PC-3 (cell line): ENCODE measurements around the gene DHX58. TPM values are rescaled to one million over a fixed set of nuclear protein-coding genes. Genes with fewer than 3 reads are reported as not detected.
"Not testable (repeated sequence)": the region's sequence is repeated elsewhere in the genome, so short reads cannot be mapped to it uniquely, and the experiment has no call there.

Source experiments
- ATAC-seq: fragments of 200-7000 bp; cut with Tn5 transposase; 2 replicates; pipeline ENCODE4 v1.9.1; 2020; ENCODE audit warnings: mild to moderate bottlenecking, moderate library complexity
- BruUV-seq: library from RNA; stranded (reverse); fragments of 400-500 nt; replicated peaks from 2 replicates; lab custom pipeline; 2021; lab: Mats Ljungman, UMichigan
- CTCF ChIA-PET: fragments of 300-600 bp; sonication (Branson Sonifier 250); formaldehyde crosslinking; loops from one replicate; lab custom pipeline; 2022; ENCODE audit warnings: antibody characterized with exemption; lab: Charles Lee
- POLR2A ChIA-PET: fragments of 300-600 bp; sonication (Branson Sonifier 250); formaldehyde crosslinking; loops from one replicate; lab custom pipeline; 2022; ENCODE audit warnings: antibody characterized with exemption; ENCODE audit not compliant: unreplicated experiment; lab: Charles Lee
- DNase-seq: peaks from one replicate; pipeline ENCODE4 v3.0.0-alpha.2; 2015
- H2AFZ ChIP-seq: fragments of 300-600 bp; sonication (generic); 2 replicates; pipeline ENCODE4 v1.6.0; 2016; ENCODE audit warnings: antibody characterized with exemption, low read length
- H3F3A ChIP-seq: fragments of 300-600 bp; sonication (generic); one replicate; pipeline ENCODE4 v1.6.0; 2017; ENCODE audit warnings: antibody characterized with exemption, low read length, control low read depth, mild to moderate bottlenecking; ENCODE audit not compliant: unreplicated experiment
- H3K27ac ChIP-seq: fragments of 300-600 bp; sonication (generic); 2 replicates; pipeline ENCODE4 v1.5.1; 2016; ENCODE audit warnings: mild to moderate bottlenecking, low read length
- H3K27me3 ChIP-seq: fragments of 300-600 bp; sonication (generic); 2 replicates; pipeline ENCODE4 v1.6.1; 2016; ENCODE audit warnings: low read length, mixed read lengths
- H3K36me3 ChIP-seq: fragments of 300-600 bp; sonication (generic); 2 replicates; pipeline ENCODE4 v1.6.1; 2016; ENCODE audit warnings: low read depth, mixed run types, low read length, mixed read lengths
- H3K4me1 ChIP-seq: fragments of 300-600 bp; sonication (generic); 2 replicates; pipeline ENCODE4 v1.5.1; 2016; ENCODE audit warnings: low read length; ENCODE audit not compliant: insufficient read depth
- H3K4me2 ChIP-seq: fragments of 300-600 bp; sonication (generic); 2 replicates; pipeline ENCODE4 v1.6.0; 2016; ENCODE audit warnings: low read length
- H3K4me3 ChIP-seq: fragments of 300-600 bp; sonication (generic); 2 replicates; pipeline ENCODE4 v1.5.1; 2016; ENCODE audit warnings: mild to moderate bottlenecking, low read length, mixed read lengths
- H3K79me2 ChIP-seq: fragments of 300-600 bp; sonication (generic); 2 replicates; pipeline ENCODE4 v1.6.1; 2017; ENCODE audit warnings: low read length, mixed read lengths
- H3K9ac ChIP-seq: fragments of 300-600 bp; sonication (generic); 2 replicates; pipeline ENCODE4 v1.6.0; 2016; ENCODE audit warnings: mild to moderate bottlenecking, low read length
- H3K9me2 ChIP-seq: fragments of 300-600 bp; sonication (generic); replicated peaks from 2 replicates; pipeline ENCODE4 v1.6.1; 2016; ENCODE audit warnings: mixed run types, low read length, mixed read lengths
- H3K9me3 ChIP-seq: fragments of 300-600 bp; sonication (generic); 2 replicates; pipeline ENCODE4 v1.6.1; 2016; ENCODE audit warnings: low read length, mixed read lengths
- H4K20me1 ChIP-seq: fragments of 300-600 bp; sonication (generic); 2 replicates; pipeline ENCODE4 v1.6.1; 2016; ENCODE audit warnings: low read length, mixed read lengths
- EZH2 ChIP-seq: fragments of 300-600 bp; sonication (generic); IDR thresholded peaks from one replicate; pipeline ENCODE4 v1.6.1; 2017; ENCODE audit warnings: antibody characterized with exemption, mild to moderate bottlenecking, low read length; ENCODE audit not compliant: unreplicated experiment
- EZH2phosphoT487 ChIP-seq: fragments of 300-600 bp; sonication (generic); IDR thresholded peaks from 2 replicates; pipeline ENCODE4 v1.6.1; 2018; ENCODE audit warnings: mild to moderate bottlenecking, antibody characterized with exemption, low read length, borderline replicate concordance
- intact Hi-C: fragments of 100-400 bp; cut with micrococcal nuclease; formaldehyde crosslinking; loops from 2 replicates; pipeline ENCODE4 v1.9.0; 2023
- total RNA-seq: library from RNA; depleted of rRNA; stranded (reverse); fragments of >200 nt; gene quantifications from 2 replicates; pipeline ENCODE4 v1.2.3, GENCODE V29; 2014
- TF ChIP-seq, protein P1 (sequence below): fragments of 300-600 bp; sonication (generic); conservative IDR thresholded peaks from 2 replicates; pipeline ENCODE4 v1.5.1; 2017; ENCODE audit warnings: antibody characterized with exemption, low read depth, mild to moderate bottlenecking, low read length

DHX58 gene
- total RNA-seq, 1 experiment from 2014 or later = not detected

DNA sequence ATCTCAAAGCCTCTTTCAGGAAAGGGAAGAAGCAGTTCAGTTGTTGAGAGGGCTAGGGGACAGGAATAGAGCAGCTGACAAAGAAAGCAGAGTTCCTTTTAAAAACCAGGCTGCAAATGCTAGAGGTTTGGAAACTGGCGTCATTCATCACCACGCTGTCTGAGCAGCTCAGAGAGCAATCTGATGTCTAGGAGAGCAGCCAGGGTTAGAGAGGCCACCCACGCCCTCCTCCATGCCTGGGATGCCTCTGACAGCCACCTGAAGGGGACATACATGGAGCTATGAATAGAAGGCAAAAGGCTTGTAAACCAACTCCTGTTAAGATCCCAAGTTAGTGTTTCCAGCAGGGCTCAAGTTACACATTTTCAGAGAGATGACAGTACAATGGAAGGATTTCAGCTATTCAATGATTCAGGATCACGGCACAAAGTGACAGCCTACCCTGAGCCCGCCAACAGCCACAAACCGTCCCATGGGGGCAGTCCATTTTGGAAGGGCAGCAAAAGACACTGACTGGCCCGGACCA lies 29.9 kb upstream of the DHX58 start:
- no peaks in the 10 kb centered on the region for H3K4me1 ChIP-seq
- H3K9ac ChIP-seq = no peak overlapping the region
- H3K27ac ChIP-seq = no peak overlapping the region
- H3K4me2 ChIP-seq = no peak overlapping the region
- no peak overlapping the region for H3K4me3 ChIP-seq
- no peaks in the 10 kb centered on the region for H3K79me2 ChIP-seq
- BruUV-seq = no TSS peak
- ChIA-PET POLR2A (no interaction called here), CTCF (no interaction called here)
- DNase-seq = no peak
- no peaks in the 10 kb centered on the region for H3K9me2 ChIP-seq
- no peaks in the 10 kb centered on the region for H3K9me3 ChIP-seq
- no peaks in the 10 kb centered on the region for H3K36me3 ChIP-seq
- no peak overlapping the region for H2AFZ ChIP-seq
- TF ChIP-seq EZH2 (no peak), EZH2phosphoT487 (no peak)
- TF ChIP-seq, protein P1, sequence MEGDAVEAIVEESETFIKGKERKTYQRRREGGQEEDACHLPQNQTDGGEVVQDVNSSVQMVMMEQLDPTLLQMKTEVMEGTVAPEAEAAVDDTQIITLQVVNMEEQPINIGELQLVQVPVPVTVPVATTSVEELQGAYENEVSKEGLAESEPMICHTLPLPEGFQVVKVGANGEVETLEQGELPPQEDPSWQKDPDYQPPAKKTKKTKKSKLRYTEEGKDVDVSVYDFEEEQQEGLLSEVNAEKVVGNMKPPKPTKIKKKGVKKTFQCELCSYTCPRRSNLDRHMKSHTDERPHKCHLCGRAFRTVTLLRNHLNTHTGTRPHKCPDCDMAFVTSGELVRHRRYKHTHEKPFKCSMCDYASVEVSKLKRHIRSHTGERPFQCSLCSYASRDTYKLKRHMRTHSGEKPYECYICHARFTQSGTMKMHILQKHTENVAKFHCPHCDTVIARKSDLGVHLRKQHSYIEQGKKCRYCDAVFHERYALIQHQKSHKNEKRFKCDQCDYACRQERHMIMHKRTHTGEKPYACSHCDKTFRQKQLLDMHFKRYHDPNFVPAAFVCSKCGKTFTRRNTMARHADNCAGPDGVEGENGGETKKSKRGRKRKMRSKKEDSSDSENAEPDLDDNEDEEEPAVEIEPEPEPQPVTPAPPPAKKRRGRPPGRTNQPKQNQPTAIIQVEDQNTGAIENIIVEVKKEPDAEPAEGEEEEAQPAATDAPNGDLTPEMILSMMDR = no peak
- intact Hi-C loops = no loop called here
- H3F3A ChIP-seq = no peaks in the 10 kb centered on the region
- no peak for ATAC-seq
- H3K27me3 ChIP-seq = no peaks in the 10 kb centered on the region
- no peaks in the 10 kb centered on the region for H4K20me1 ChIP-seq

DNA sequence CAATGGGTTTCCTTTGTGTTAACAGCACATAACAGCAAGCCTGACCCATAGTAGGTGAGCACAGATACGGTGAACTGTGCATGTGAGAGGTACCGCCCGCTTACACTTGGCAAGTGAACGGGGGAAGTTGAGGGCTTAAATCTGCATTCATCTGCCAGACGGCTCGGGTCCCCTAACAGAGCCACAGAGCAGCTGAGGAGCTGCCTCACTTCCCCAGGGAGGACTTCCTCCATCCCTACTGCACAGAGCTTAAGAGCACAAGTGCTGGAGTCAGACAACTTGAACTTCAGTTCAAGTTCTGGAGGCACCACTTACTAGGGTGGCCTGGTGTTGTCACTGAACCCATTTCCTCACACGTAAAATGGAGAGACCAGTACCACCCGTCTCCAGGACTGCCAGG lies 28.9 kb upstream of the DHX58 start:
- ChIA-PET CTCF (no interaction called here), POLR2A (no interaction called here)
- Histone ChIP-seq H3K9me2 (no peaks in the 10 kb centered on the region), H3K4me3 (no peak overlapping the region), H3F3A (no peaks in the 10 kb centered on the region), H3K9ac (no peak overlapping the region), H4K20me1 (no peaks in the 10 kb centered on the region), H3K27me3 (no peaks in the 10 kb centered on the region), H3K4me1 (no peaks in the 10 kb centered on the region), H3K36me3 (no peaks in the 10 kb centered on the region), H3K27ac (no peak overlapping the region), H3K9me3 (no peaks in the 10 kb centered on the region), H3K79me2 (no peaks in the 10 kb centered on the region), H2AFZ (no peak overlapping the region), H3K4me2 (no peak overlapping the region)
- DNase-seq (no peak), ATAC-seq (no peak)
- TF ChIP-seq, protein P1 = no peak
- TF ChIP-seq EZH2 (no peak), EZH2phosphoT487 (no peak)
- BruUV-seq = no TSS peak
- intact Hi-C loops = no loop called here

- H3K36me3 ChIP-seq, H2AFZ ChIP-seq, ATAC-seq, DNase-seq, H3K9ac ChIP-seq, intact Hi-C loops, H3K27ac ChIP-seq, H3F3A ChIP-seq, H3K9me3 ChIP-seq, H3K27me3 ChIP-seq, H3K9me2 ChIP-seq, H4K20me1 ChIP-seq, H3K4me2 ChIP-seq, POLR2A ChIA-PET, BruUV-seq, CTCF ChIA-PET, H3K4me3 ChIP-seq, H3K4me1 ChIP-seq, H3K79me2 ChIP-seq: not testable (repeated sequence)
Measured at GRCh38 chr17:42140690-42141089, 28.2 kb upstream of the DHX58 start.
